HL-60 (cell line): ENCODE measurements around the gene UBR4.

Source experiments
- DNase-seq, 2 experiments: peaks; one replicate each; pipeline ENCODE4 v3.0.0-alpha.2; 2010 to 2020; ENCODE audit warnings: low read depth in 1 of 2, low spot score in 1 of 2
- H3K27ac ChIP-seq: fragments of 250-450 bp; sonication (Bioruptor Pico); replicated peaks from 2 replicates; pipeline ENCODE4 v1.5.1; 2020; ENCODE audit warnings: mild to moderate bottlenecking, moderate library complexity
- H3K27me3 ChIP-seq: fragments of 250-450 bp; sonication (Bioruptor Pico); 2 replicates; pipeline ENCODE4 v1.5.1; 2021; ENCODE audit warnings: mild to moderate bottlenecking, moderate library complexity; ENCODE audit not compliant: insufficient read depth, poor library complexity, severe bottlenecking
- H3K4me3 ChIP-seq: replicated peaks from 2 replicates; pipeline ENCODE4 v1.5.1; 2011; ENCODE audit warnings: mild to moderate bottlenecking, control low read depth, low read length; ENCODE audit not compliant: insufficient read depth
- CTCF ChIP-seq: IDR thresholded peaks from one replicate; pipeline ENCODE4 v1.5.1; 2011; ENCODE audit warnings: low read length, control low read depth, inconsistent platforms; ENCODE audit not compliant: insufficient read depth
- GABPA ChIP-seq: IDR thresholded peaks from 2 replicates; pipeline ENCODE4 v1.6.1; 2012; ENCODE audit warnings: low read depth
- POLR2AphosphoS5 ChIP-seq: IDR thresholded peaks from 2 replicates; pipeline ENCODE4 v1.6.1; 2012; ENCODE audit warnings: low read depth
- REST ChIP-seq: IDR thresholded peaks from 2 replicates; pipeline ENCODE4 v1.6.1; 2012; ENCODE audit warnings: low read depth; ENCODE audit not compliant: insufficient replicate concordance
- SPI1 ChIP-seq: IDR thresholded peaks from 2 replicates; pipeline ENCODE4 v1.6.1; 2012; ENCODE audit warnings: low read depth, mild to moderate bottlenecking, borderline replicate concordance

UBR4 gene

GRCh38 chr1:19053486-19053885 lies 156.6 kb downstream of the UBR4 start:
- Histone ChIP-seq H3K4me3 (no peak overlapping the region), H3K27me3 (peaks cover 27% of the 10 kb centered on the region), H3K27ac (no peak overlapping the region)
- DNase-seq: no peak
- TF ChIP-seq CTCF: no peak
- no peak for TF ChIP-seq REST
- TF ChIP-seq POLR2AphosphoS5: no peak
- TF ChIP-seq GABPA: no peak
- no peak for TF ChIP-seq SPI1

DNA sequence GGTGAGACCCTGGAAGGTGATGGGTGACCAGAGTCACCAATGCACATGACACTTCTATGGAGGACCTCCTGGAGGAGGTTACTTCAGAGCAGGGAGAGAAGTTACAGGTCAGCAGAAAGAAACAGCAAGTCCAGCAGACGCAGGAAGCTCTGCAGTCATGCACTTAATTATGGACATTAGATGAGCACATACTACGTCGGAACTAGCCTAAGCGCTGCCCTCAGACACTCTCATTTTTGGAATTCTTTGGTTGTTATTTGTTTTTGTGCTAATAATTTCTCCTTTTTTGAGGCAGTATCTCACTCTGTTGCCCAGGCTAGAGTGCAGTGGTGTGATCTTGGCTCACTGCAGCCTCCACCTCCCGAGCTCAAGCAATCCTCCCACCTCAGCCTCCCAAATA lies 160.3 kb downstream of the UBR4 start:
- DNase-seq: no peak
- TF ChIP-seq CTCF (no peak), SPI1 (no peak), GABPA (no peak), POLR2AphosphoS5 (no peak), REST (no peak)
- no peak overlapping the region for H3K4me3 ChIP-seq
- no peak overlapping the region for H3K27ac ChIP-seq
- H3K27me3 ChIP-seq: peaks cover 13% of the 10 kb centered on the region

- H3K4me3 ChIP-seq: no peak overlapping the region
- no peak for DNase-seq
- H3K27me3 ChIP-seq: peaks cover 11% of the 10 kb centered on the region
- H3K27ac ChIP-seq: no peak overlapping the region
- TF ChIP-seq REST (no peak), GABPA (no peak), SPI1 (no peak), CTCF (no peak), POLR2AphosphoS5 (no peak)
Observed at GRCh38 chr1:19049128-19049768, 160.8 kb downstream of the UBR4 start.
